Lower lobe of right lung (tissue), 2 donors: ENCODE results near the gene BASP1. TPM values are rescaled to one million over a fixed set of nuclear protein-coding genes. Genes with fewer than 3 reads are reported as not detected.

Experiments
- ATAC-seq, 2 donors: fragments of 200-7000 bp; cut with Tn5 transposase; one replicate each; pipeline ENCODE4 v1.9.1; 2020 to 2022; ENCODE audit warnings: mild to moderate bottlenecking in 2 of 2, moderate library complexity in 2 of 2
- DNase-seq: peaks from one replicate; pipeline ENCODE4 v3.0.0-alpha.2; 2020
- H3K27ac ChIP-seq: fragments of 200-600 bp; one replicate; pipeline ENCODE4 v1.8.0; 2022
- H3K27me3 ChIP-seq: fragments of 200-600 bp; one replicate; pipeline ENCODE4 v1.8.0; 2022; ENCODE audit warnings: low read depth
- H3K36me3 ChIP-seq: fragments of 200-600 bp; one replicate; pipeline ENCODE4 v1.8.0; 2022; ENCODE audit warnings: mild to moderate bottlenecking
- H3K4me1 ChIP-seq: fragments of 200-600 bp; one replicate; pipeline ENCODE4 v1.8.0; 2022
- H3K4me3 ChIP-seq: fragments of 200-600 bp; one replicate; pipeline ENCODE4 v1.8.0; 2022; ENCODE audit warnings: mild to moderate bottlenecking
- H3K9me3 ChIP-seq: fragments of 200-600 bp; one replicate; pipeline ENCODE4 v1.8.0; 2022
- intact Hi-C: fragments of 100-400 bp; cut with DNase I; formaldehyde crosslinking; loops from one replicate; pipeline ENCODE4 v1.11.0; 2022
- total RNA-seq: library from RNA; stranded (reverse); fragmentation: NEBNext Ultra II Directional; extraction: Animal tissue kit (Norgen Biotek cat#: 25700); gene quantifications from one replicate; pipeline ENCODE4 v1.2.1, GENCODE V29; 2021
- TF ChIP-seq, protein P1 (sequence below): fragments of 200-600 bp; IDR thresholded peaks from one replicate; pipeline ENCODE4 v1.8.0; 2022; ENCODE audit warnings: antibody characterized with exemption, mild to moderate bottlenecking
- donor health status: DM: no; HTN: yes; CAD: no; lungs with severe emphysema.

The BASP1 gene
- total RNA-seq, 1 donor from 2014 or later = 25.8 TPM

DNA sequence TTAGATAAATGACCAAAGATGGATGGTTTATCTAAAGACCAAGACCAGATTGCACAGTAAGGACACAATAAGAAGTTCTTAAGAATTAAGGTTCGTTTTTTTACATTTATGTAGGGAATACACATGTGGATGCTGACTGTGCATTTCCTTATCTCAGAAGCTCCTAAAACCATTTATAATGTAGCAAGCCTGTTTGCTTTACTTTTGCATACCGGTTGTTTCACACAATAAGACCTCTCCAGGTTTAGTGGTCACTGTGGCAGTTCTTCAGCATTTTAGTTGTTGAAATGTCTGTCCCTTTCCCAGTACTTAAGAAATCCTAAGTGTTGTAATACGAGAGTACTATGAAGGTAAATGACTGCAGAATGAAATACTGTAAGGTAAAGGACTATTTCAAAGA, 43.6 kb downstream of the BASP1 start:
- DNase-seq (no peak), ATAC-seq (no peak)
- Histone ChIP-seq H3K27me3 (no peaks in the 10 kb centered on the region), H3K4me3 (no peak overlapping the region), H3K36me3 (no peaks in the 10 kb centered on the region), H3K9me3 (no peaks in the 10 kb centered on the region), H3K4me1 (no peaks in the 10 kb centered on the region), H3K27ac (no peak overlapping the region)
- intact Hi-C loops = no loop called here
- TF ChIP-seq, protein P1, sequence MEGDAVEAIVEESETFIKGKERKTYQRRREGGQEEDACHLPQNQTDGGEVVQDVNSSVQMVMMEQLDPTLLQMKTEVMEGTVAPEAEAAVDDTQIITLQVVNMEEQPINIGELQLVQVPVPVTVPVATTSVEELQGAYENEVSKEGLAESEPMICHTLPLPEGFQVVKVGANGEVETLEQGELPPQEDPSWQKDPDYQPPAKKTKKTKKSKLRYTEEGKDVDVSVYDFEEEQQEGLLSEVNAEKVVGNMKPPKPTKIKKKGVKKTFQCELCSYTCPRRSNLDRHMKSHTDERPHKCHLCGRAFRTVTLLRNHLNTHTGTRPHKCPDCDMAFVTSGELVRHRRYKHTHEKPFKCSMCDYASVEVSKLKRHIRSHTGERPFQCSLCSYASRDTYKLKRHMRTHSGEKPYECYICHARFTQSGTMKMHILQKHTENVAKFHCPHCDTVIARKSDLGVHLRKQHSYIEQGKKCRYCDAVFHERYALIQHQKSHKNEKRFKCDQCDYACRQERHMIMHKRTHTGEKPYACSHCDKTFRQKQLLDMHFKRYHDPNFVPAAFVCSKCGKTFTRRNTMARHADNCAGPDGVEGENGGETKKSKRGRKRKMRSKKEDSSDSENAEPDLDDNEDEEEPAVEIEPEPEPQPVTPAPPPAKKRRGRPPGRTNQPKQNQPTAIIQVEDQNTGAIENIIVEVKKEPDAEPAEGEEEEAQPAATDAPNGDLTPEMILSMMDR = no peak

DNA sequence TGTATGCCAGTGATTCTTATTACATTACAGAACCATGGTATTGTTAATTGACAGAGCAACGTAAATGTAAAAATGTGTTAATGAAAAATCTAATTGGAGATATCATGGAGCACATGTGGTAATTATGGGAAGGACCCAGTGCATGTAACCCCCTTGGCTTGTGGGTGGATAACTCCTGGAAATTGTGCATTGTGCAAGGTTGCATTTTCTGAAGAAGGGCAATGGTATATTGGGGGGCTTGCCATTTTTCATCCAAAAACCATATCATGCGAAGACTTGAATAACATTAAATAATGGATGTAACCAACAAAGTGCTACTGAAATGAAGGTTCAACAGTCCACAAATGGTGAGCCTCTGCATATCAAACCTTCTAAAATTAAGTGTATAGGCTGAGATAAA, 47.6 kb downstream of the BASP1 start:
- Histone ChIP-seq H3K4me1 (no peaks in the 10 kb centered on the region), H3K4me3 (no peak overlapping the region), H3K36me3 (no peaks in the 10 kb centered on the region), H3K9me3 (no peaks in the 10 kb centered on the region), H3K27me3 (no peaks in the 10 kb centered on the region), H3K27ac (no peak overlapping the region)
- intact Hi-C loops = no loop called here
- no peak for ATAC-seq
- TF ChIP-seq, protein P1 = no peak
- no peak for DNase-seq

DNA sequence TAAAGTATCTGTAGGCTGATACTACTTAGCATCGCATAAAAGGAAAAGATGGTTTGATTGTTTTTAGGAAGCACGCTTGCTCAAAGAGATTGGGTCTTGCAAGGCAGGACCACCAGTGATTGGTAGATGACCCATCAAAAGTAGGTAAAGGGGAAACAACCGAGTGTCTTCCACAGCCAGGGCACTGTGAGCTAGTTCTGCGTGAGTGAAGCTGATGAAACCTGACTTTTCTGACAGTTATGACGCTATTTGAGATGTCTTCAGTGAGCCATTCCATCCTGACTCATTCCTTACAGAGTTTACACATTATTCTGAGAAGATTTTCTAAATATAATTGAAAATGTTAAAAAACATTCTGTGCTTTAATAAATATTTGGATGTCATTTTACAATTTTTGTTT, 49.7 kb downstream of the BASP1 start:
- Histone ChIP-seq H3K36me3 (no peaks in the 10 kb centered on the region), H3K9me3 (no peaks in the 10 kb centered on the region), H3K4me3 (no peak overlapping the region), H3K4me1 (no peaks in the 10 kb centered on the region), H3K27ac (no peak overlapping the region), H3K27me3 (no peaks in the 10 kb centered on the region)
- ATAC-seq (no peak), DNase-seq (no peak)
- TF ChIP-seq, protein P1 = no peak
- intact Hi-C loops = no loop called here

DNA sequence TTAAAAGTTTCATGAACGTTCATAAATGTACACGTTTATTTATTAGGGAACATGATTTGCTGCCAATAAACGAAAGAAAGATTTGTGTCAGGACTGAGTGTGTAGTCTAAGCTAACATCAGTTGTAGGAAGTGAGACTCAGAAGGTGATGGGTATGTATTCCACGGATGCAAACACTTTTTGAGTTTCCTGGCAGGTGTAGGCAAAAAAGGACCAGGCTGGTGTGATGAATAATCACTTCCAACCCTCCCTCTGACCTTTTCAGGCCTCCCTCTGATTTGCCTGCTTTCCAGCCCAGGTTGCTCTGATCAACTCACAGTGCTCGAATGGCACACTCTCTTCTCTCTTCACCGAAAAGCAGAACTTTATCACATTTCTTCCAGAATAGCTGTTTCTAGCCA, 51.8 kb downstream of the BASP1 start:
- ATAC-seq (no peak), DNase-seq (no peak)
- Histone ChIP-seq H3K4me1 (no peaks in the 10 kb centered on the region), H3K36me3 (no peaks in the 10 kb centered on the region), H3K27ac (no peak overlapping the region), H3K27me3 (no peaks in the 10 kb centered on the region), H3K9me3 (no peaks in the 10 kb centered on the region), H3K4me3 (no peak overlapping the region)
- TF ChIP-seq, protein P1 = no peak
- intact Hi-C loops = no loop called here

DNA sequence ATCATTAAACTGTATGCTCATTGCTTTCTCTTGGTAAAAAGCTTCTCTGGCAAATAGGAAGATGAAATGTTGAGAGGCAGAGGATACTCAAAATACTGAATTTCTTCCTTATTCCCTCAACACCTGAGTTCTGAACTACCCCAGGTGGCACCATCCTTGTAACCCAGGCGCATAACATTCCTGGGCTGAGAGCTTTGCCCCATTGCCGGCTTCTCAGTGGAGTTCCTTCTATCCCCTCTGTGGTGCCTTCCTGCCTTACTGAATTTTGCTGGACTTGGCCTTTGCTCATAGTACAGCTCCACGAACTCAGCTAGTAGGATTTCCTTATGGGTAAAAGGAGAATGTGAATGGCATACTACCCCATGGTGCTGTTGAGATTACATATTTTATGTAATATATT, 54.7 kb downstream of the BASP1 start:
- ATAC-seq (no peak), DNase-seq (no peak)
- Histone ChIP-seq H3K27me3 (no peaks in the 10 kb centered on the region), H3K27ac (no peak overlapping the region), H3K36me3 (no peaks in the 10 kb centered on the region), H3K4me1 (no peaks in the 10 kb centered on the region), H3K4me3 (no peak overlapping the region), H3K9me3 (no peaks in the 10 kb centered on the region)
- TF ChIP-seq, protein P1 = no peak
- intact Hi-C loops = no loop called here
